Measurements from ENCODE around the gene SRRT.

Gene SRRT, protein sequence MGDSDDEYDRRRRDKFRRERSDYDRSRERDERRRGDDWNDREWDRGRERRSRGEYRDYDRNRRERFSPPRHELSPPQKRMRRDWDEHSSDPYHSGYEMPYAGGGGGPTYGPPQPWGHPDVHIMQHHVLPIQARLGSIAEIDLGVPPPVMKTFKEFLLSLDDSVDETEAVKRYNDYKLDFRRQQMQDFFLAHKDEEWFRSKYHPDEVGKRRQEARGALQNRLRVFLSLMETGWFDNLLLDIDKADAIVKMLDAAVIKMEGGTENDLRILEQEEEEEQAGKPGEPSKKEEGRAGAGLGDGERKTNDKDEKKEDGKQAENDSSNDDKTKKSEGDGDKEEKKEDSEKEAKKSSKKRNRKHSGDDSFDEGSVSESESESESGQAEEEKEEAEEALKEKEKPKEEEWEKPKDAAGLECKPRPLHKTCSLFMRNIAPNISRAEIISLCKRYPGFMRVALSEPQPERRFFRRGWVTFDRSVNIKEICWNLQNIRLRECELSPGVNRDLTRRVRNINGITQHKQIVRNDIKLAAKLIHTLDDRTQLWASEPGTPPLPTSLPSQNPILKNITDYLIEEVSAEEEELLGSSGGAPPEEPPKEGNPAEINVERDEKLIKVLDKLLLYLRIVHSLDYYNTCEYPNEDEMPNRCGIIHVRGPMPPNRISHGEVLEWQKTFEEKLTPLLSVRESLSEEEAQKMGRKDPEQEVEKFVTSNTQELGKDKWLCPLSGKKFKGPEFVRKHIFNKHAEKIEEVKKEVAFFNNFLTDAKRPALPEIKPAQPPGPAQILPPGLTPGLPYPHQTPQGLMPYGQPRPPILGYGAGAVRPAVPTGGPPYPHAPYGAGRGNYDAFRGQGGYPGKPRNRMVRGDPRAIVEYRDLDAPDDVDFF

DNA sequence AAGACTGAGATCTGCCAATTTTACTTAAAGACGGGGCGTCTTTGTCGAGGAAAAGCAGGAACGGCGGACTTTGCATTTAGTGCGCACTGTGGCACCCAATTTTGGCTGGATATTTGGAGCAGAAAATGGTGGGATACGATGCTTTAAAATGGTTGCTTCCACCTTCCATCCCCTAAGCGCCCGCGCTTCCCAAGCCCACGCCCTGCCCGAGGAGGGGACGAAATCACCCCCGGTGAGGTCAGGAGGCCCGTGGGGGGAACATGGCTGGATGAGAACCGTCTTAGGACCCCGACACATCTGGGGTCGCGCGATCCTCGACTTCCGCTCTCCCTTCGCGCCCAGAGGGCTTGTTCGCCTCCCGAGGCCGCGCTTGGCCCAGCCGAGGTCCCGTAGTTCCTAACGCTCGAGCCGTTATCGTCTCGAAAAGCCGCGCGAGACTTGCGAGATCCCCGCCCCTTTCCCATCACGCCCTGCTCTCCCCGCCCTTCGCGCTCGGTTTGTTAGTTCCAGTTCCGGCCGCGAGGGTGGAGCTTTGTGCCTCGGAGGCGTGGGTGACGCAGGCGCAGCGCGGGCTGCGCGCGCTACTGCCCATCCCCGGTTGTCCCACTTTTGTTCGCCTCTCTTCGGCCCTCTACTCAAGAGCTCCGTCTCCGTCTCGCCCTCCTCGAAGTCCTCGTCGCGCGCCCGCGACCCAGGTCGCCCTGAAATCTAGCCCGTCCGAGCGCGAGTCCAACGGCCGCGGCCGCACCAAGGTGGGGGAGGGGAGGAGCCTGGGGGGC lies at the start of gene SRRT:
Gene SRRT (plus strand): TSS at position 527 of the 779 bp plus-strand sequence. CDS start 488 bp downstream, outside the sequence.
- Histone ChIP-seq H3K4me3 (ENCODE audit: low read depth, low read length) (peak within 1 kb of the TSS; percentile 97), H3K4me1 (ENCODE audit: control insufficient read depth, insufficient read depth, low read length) (peaks cover 3% of the 10 kb centered on the region), H3K36me3 (ENCODE audit: control insufficient read depth, insufficient read depth, low read length) (peaks cover 37% of the 10 kb centered on the region), H3K9ac (ENCODE audit: low read depth, low read length) (peak within 1 kb of the TSS; percentile 96), H3K27me3 (ENCODE audit: control insufficient read depth, insufficient read depth, low read length) (no peaks in the 10 kb centered on the region), H3K9me3 (ENCODE audit: control insufficient read depth, insufficient read depth, low read length) (no peaks in the 10 kb centered on the region)

DNA sequence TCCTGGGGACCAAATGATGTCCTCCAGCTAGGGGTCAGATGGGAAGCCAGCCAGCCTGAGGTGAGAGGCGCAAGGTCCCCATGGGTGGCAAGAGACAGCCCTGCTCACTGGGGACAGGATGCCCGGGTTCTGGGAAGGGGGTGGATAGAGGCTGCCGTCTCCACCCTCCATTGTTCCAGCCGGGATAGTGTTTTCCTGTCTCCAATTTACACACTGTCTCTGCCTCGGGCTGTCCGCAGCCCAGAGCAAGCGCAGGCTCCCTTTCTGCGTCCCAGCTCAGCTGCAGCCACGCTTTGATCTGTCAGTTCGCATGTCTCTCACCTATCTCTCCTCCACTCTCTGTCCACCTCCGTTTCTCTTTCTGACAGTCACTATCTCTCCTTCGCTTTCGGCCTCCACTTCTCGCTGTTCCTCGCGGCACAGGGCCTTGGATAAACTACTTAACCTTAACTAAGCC lies 49.7 kb upstream of the SRRT start:
- Histone ChIP-seq H3K27me3 (ENCODE audit: control insufficient read depth, insufficient read depth, low read length) (no peaks in the 10 kb centered on the region), H3K4me3 (ENCODE audit: low read depth, low read length) (peak overlapping the region; percentile 90), H3K36me3 (ENCODE audit: control insufficient read depth, insufficient read depth, low read length) (peaks cover 41% of the 10 kb centered on the region), H3K9ac (ENCODE audit: low read depth, low read length) (peak overlapping the region; percentile 47), H3K4me1 (ENCODE audit: control insufficient read depth, insufficient read depth, low read length) (no peaks in the 10 kb centered on the region), H3K9me3 (ENCODE audit: control insufficient read depth, insufficient read depth, low read length) (no peaks in the 10 kb centered on the region)

DNA sequence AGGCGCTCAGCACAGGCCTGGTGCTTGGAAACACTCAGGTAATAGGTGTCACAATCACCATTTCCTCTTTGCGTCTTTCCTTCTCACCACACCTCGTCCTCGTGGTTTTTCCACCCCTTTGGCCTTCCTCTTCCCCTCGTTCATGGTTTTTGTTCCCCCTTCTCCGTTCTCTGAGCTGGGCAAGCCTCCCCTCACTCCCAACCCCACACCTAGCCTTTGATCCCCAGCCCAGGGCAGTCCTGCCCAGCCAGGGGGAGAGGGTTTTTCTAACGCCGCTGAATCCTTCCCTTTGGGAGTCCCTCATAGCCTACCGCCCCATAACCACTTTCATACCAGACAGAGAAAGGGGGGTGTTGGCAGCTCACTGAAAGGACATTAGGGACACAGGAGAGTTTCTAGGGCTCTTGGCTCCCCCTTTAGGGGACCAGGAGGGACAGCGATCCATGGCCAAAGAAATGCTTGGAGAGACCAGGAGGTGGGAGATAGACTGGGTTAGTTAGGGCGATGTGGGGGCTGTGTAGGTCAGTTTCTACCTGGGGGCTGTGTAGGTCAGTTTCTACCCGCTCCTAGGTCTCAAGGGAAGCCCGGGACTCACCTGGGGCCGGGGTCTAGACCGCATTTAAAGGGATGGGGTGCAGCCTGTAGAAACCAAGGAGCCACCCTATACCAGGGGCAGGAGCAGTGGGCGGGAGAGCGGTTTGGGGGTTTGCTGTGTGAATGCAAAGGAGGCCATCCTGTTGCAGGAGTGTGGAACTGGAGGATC lies 49.0 kb upstream of the SRRT start:
- Histone ChIP-seq H3K4me3 (ENCODE audit: low read depth, low read length) (peak overlapping the region; percentile 90), H3K9ac (ENCODE audit: low read depth, low read length) (peak overlapping the region; percentile 83), H3K4me1 (ENCODE audit: control insufficient read depth, insufficient read depth, low read length) (no peaks in the 10 kb centered on the region)

DNA sequence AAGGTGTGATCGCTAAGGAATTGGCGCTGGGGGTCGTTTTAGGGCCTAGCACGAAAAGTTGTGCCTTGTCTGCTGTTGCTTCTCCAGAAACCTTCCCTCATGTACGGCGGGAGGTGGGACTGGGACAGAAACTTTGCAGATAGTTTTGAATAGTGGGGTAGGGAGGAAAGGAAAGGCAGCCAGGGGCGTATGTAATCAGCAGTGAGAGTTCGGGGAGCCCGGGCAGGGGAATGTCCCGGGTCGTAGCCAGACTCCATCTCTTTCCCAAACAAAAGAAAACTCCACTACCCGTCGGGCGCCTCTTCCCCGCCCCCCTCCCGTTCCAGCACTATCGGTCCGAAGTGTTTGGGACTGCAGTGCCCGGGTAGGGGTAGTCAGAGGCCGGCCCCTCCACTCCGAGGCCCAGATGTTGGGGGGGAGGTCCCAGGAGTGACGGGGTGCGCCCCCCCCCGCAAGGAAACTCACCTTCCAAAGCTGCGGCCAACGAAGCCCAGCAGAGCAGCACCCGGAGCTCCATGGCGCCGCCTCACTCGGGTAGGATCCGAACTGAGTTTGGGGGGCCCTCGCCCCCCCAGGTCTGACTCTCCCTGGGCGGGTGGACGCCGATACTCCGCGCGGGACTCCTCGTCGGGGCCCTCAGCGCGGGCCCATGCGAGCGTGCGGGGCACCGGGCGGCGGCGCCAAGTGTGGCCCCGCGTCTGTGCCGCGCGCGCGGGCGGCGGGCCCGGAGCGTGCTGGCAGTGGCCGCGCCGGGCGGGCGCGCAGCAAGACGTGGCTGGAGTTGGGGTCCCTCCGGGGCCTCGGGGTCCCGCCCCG lies 48.2 kb upstream of the SRRT start:
- Histone ChIP-seq H3K9ac (ENCODE audit: low read depth, low read length) (peak overlapping the region; percentile 83), H3K36me3 (ENCODE audit: control insufficient read depth, insufficient read depth, low read length) (peaks cover 30% of the 10 kb centered on the region), H3K9me3 (ENCODE audit: control insufficient read depth, insufficient read depth, low read length) (no peaks in the 10 kb centered on the region), H3K4me1 (ENCODE audit: control insufficient read depth, insufficient read depth, low read length) (no peaks in the 10 kb centered on the region), H3K4me3 (ENCODE audit: low read depth, low read length) (peak overlapping the region; percentile 90), H3K27me3 (ENCODE audit: control insufficient read depth, insufficient read depth, low read length) (no peaks in the 10 kb centered on the region)

More for the DNA sequence above, 49.0 kb upstream of the SRRT start:
- Histone ChIP-seq H3K36me3 (ENCODE audit: control insufficient read depth, insufficient read depth, low read length) (peaks cover 35% of the 10 kb centered on the region), H3K9me3 (ENCODE audit: control insufficient read depth, insufficient read depth, low read length) (no peaks in the 10 kb centered on the region), H3K27me3 (ENCODE audit: control insufficient read depth, insufficient read depth, low read length) (no peaks in the 10 kb centered on the region)

DNA sequence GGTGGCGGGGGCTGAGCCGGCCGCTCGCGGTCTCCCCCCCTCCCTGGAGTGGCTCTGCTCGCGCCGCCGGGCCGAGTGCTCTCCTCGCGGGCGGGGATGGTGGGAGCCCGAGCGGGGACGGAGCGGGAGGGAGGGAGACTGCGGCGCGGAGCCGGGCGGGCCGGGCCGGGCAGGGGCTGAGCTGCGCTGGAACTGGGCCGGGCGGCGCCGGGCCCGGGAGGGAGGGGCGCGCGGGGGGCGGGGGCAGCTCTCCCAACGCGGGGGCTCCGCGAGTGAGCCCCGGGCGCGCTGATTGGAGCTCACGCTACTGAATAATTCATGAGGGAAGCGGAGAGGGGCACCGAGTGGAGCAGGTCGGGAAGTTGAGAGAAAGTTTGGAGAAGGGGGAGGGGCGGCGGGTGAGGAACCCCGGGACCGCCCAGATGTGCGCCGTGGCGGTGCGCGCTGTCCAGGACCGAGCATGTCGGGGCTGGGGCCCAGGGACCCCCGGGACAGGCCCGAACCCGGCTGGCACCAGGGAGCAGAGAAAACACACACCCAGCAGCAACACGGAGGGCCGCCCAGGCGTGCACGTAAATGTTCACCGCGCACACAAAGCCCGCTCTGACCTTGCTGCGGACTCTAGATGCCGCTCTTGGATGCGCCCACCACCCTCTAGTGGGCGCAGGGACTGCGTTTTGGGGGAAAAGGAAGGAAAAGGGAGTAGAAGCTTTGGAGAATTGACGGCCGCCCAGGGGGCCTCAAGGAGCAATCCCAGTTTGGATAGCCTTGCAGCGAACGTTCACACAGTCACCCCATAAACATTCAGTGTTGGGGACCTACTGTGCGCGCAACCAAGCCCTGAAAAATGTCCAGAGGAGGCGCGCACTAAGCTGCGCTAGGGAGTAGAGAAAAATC lies 47.3 kb upstream of the SRRT start, which contains the start of gene EPHB4:
Gene EPHB4 (minus strand): TSS at position 194 of the 897 bp plus-strand sequence. CDS start 493 bp downstream, outside the sequence.
- H3K4me1 ChIP-seq (ENCODE audit: control insufficient read depth, insufficient read depth, low read length) = no peaks in the 10 kb centered on the region
- peak within 1 kb of the TSS; percentile 83 for H3K9ac ChIP-seq (ENCODE audit: low read depth, low read length)
- H3K36me3 ChIP-seq (ENCODE audit: control insufficient read depth, insufficient read depth, low read length) = peaks cover 21% of the 10 kb centered on the region
- H3K4me3 ChIP-seq (ENCODE audit: low read depth, low read length) = peak within 1 kb of the TSS; percentile 92
- no peaks in the 10 kb centered on the region for H3K27me3 ChIP-seq (ENCODE audit: control insufficient read depth, insufficient read depth, low read length)
- no peaks in the 10 kb centered on the region for H3K9me3 ChIP-seq (ENCODE audit: control insufficient read depth, insufficient read depth, low read length)

DNA sequence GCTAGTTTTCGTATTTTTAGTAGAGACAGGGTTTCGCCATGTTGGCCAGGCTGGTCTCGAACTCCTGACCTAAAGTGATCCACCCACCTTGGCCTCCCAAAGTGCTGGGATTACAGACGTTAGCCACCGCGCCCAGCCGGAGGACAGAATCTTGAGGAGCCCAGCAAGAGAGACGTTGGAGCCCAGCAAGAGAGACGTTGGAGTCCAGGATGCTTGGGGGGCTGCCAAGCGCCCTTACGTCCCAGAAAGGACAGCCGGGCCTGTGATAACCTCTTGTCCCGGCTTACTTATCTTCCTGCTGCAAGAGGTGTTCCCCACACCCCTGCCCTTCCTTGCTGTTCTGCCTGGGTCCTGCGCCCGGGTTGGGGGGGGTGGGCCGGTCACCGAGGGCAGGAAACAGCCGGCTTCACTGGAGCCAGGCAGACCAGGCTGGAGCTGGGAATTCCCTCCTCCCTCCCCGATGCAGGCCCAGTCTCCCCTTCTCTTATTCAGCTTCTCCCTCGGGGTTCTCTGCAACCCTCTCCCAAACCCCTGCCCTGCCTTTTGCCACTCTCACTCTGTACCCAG lies 45.7 kb upstream of the SRRT start:
- Histone ChIP-seq H3K4me1 (ENCODE audit: control insufficient read depth, insufficient read depth, low read length) (no peaks in the 10 kb centered on the region), H3K4me3 (ENCODE audit: low read depth, low read length) (peak overlapping the region; percentile 92), H3K9ac (ENCODE audit: low read depth, low read length) (no peak overlapping the region)

DNA sequence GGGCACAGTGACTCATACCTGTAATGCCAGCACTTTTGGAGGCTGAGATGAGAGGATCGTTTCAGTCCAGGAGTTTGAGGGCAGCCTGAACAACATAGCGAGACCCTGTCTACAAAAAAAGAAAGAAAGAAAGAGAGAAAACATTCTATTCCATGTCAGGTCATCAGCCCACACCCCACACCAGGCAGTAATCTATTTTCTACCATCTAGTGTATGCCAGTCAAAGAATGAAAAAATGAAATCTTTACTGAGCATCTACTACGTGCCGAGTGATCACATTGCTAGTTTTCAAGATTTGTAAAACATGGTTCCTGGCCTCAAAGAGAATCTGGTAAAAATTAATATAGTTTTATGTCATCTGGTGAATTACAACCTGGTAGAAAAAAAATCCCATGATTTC lies 44.5 kb upstream of the SRRT start:
- Histone ChIP-seq H3K27me3 (ENCODE audit: control insufficient read depth, insufficient read depth, low read length) (no peaks in the 10 kb centered on the region), H3K36me3 (ENCODE audit: control insufficient read depth, insufficient read depth, low read length) (no peaks in the 10 kb centered on the region), H3K4me1 (ENCODE audit: control insufficient read depth, insufficient read depth, low read length) (no peaks in the 10 kb centered on the region), H3K9ac (ENCODE audit: low read depth, low read length) (no peak overlapping the region), H3K4me3 (ENCODE audit: low read depth, low read length) (no peak overlapping the region), H3K9me3 (ENCODE audit: control insufficient read depth, insufficient read depth, low read length) (no peaks in the 10 kb centered on the region)

More for the DNA sequence above, 45.7 kb upstream of the SRRT start:
- Histone ChIP-seq H3K36me3 (ENCODE audit: control insufficient read depth, insufficient read depth, low read length) (peaks cover 5% of the 10 kb centered on the region), H3K27me3 (ENCODE audit: control insufficient read depth, insufficient read depth, low read length) (no peaks in the 10 kb centered on the region), H3K9me3 (ENCODE audit: control insufficient read depth, insufficient read depth, low read length) (no peaks in the 10 kb centered on the region)

DNA sequence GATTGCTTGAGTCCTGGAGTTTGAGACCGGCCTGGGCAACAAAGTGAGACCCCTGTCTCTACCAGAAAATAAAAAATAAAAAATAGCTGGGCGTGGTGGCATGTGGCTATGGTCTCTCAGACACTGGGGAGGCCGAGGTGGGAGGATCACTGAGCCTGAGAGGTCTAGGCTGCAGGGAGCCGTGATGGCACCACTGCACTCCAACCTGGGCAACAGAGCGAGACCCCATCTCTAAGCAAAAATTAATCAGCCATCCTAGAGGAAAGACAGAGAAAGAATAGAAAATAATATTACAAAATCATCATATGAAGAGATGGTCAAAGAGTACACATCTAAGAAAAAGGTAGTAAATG lies 42.6 kb upstream of the SRRT start:
- Histone ChIP-seq H3K9me3 (ENCODE audit: control insufficient read depth, insufficient read depth, low read length) (no peaks in the 10 kb centered on the region), H3K4me1 (ENCODE audit: control insufficient read depth, insufficient read depth, low read length) (peaks cover 4% of the 10 kb centered on the region), H3K36me3 (ENCODE audit: control insufficient read depth, insufficient read depth, low read length) (no peaks in the 10 kb centered on the region), H3K27me3 (ENCODE audit: control insufficient read depth, insufficient read depth, low read length) (no peaks in the 10 kb centered on the region), H3K9ac (ENCODE audit: low read depth, low read length) (no peak overlapping the region), H3K4me3 (ENCODE audit: low read depth, low read length) (no peak overlapping the region)

DNA sequence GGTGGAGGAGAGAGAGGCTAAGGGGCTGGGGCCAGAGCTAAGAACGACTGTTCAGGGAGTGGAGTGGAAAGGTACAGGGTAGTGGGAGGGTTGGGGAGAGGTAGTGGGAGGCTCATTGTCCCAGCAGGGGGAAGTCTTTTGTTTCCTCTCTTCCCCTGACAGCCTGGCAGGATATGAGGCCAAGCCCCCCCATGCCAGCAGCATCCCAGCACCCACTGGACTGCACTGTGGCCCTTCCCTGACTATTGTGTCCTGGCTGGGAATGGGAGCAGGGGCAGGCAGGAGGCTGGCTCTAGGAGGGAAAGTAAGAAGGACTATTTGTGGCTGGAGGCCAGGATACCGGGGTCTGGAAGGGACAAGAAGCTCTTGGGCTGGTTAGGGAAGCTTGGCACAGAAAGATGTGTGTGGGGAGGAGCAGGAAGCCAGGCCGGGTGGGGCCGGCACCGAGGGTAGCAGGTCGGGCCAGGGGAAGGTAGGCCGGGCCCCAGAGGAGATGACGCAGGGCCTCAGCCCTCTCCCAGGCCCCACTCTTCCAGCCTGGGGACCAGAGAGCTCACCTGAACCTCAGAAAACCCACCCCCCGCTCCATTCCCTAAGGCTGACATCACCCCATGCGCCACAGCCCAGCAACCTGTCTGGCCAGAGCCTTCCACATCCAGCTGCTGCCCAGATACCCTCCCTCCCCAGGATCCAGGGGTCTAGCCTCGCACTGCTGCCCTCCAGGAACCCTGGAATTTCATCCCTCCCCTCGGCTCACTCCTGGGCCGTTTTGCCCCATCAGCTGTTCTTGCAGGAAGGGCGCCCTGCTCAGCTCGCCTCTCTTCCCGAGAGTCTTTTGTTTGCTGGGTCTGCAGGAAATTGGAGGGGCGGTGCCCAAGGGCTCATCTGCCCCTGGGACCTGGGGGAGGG lies 38.7 kb upstream of the SRRT start:
- Histone ChIP-seq H3K27me3 (ENCODE audit: control insufficient read depth, insufficient read depth, low read length) (no peaks in the 10 kb centered on the region), H3K4me3 (ENCODE audit: low read depth, low read length) (peak overlapping the region; percentile 62), H3K4me1 (ENCODE audit: control insufficient read depth, insufficient read depth, low read length) (peaks cover 6% of the 10 kb centered on the region), H3K9me3 (ENCODE audit: control insufficient read depth, insufficient read depth, low read length) (no peaks in the 10 kb centered on the region), H3K9ac (ENCODE audit: low read depth, low read length) (peak overlapping the region; percentile 84), H3K36me3 (ENCODE audit: control insufficient read depth, insufficient read depth, low read length) (no peaks in the 10 kb centered on the region)

Measured in iPS-15b (cell line).